IMR-90 (cell line): ENCODE results near the gene AURKA. TPM values are rescaled to one million over a fixed set of nuclear protein-coding genes. Genes with fewer than 3 reads are reported as not detected.

ENCODE experiments used
- ATAC-seq: fragments of 200-7000 bp; cut with Tn5 transposase; 2 replicates; pipeline ENCODE4 v1.9.1; 2020; ENCODE audit warnings: low read depth, mild to moderate bottlenecking, moderate library complexity
- BruUV-seq: library from RNA; stranded (reverse); fragments of 400-500 nt; replicated peaks from 2 replicates; lab custom pipeline; 2021; lab: Mats Ljungman, UMichigan
- CTCF ChIA-PET: fragments of 300-600 bp; formaldehyde crosslinking; extraction: SDS; loops from one replicate; lab custom pipeline; 2021; ENCODE audit warnings: antibody characterized with exemption; lab: Yijun Ruan, JAX
- POLR2A ChIA-PET: fragments of 300-600 bp; sonication (Branson Sonifier 250); formaldehyde crosslinking; loops from one replicate; lab custom pipeline; 2022; ENCODE audit warnings: antibody characterized with exemption; ENCODE audit not compliant: unreplicated experiment; lab: Charles Lee
- DNase-seq: peaks from one replicate; pipeline ENCODE4 v3.0.0; 2013
- H2AFZ ChIP-seq: replicated peaks from 2 replicates; pipeline ENCODE3; 2013; ENCODE audit warnings: low read length, mild to moderate bottlenecking; ENCODE audit not compliant: poor library complexity
- H2AK5ac ChIP-seq: 2 replicates; pipeline ENCODE4 v1.6.1; 2013; ENCODE audit warnings: low read depth, low read length, inconsistent platforms
- H2AK9ac ChIP-seq: replicated peaks from 2 replicates; pipeline ENCODE3; 2013; ENCODE audit warnings: mild to moderate bottlenecking, low read depth, low read length, moderate library complexity; ENCODE audit not compliant: poor library complexity
- H2BK120ac ChIP-seq: 2 replicates; pipeline ENCODE4 v1.6.1; 2013; ENCODE audit warnings: low read depth, low read length, inconsistent platforms
- H2BK15ac ChIP-seq: 3 replicates; pipeline ENCODE4 v1.6.1; 2013; ENCODE audit warnings: low read depth, low read length, inconsistent platforms
- H2BK20ac ChIP-seq: 2 replicates; pipeline ENCODE4 v1.6.1; 2013; ENCODE audit warnings: low read depth, mild to moderate bottlenecking, inconsistent platforms, low read length, moderate library complexity
- H2BK5ac ChIP-seq: 2 replicates; pipeline ENCODE4 v1.6.1; 2013; ENCODE audit warnings: mild to moderate bottlenecking, low read depth, low read length, inconsistent platforms; ENCODE audit not compliant: poor library complexity, severe bottlenecking
- H3K14ac ChIP-seq: replicated peaks from 2 replicates; pipeline ENCODE4 v1.6.1; 2013; ENCODE audit warnings: low read depth, low read length, inconsistent platforms
- H3K18ac ChIP-seq: 2 replicates; pipeline ENCODE4 v1.6.1; 2013; ENCODE audit warnings: low read depth, low read length, control low read depth
- H3K23ac ChIP-seq: 2 replicates; pipeline ENCODE4 v1.6.1; 2013; ENCODE audit warnings: low read depth, low read length, inconsistent platforms
- H3K27ac ChIP-seq: 2 replicates; pipeline ENCODE4 v1.5.1; 2013; ENCODE audit warnings: mild to moderate bottlenecking, control low read depth, low read length; ENCODE audit not compliant: insufficient read depth
- H3K27me3 ChIP-seq: 2 replicates; pipeline ENCODE4 v1.6.1; 2013; ENCODE audit warnings: low read length; ENCODE audit not compliant: control insufficient read depth, insufficient read depth
- H3K36me3 ChIP-seq: 2 replicates; pipeline ENCODE4 v1.6.1; 2013; ENCODE audit warnings: low read length, mixed read lengths; ENCODE audit not compliant: control insufficient read depth, insufficient read depth
- H3K4ac ChIP-seq: 2 replicates; pipeline ENCODE4 v1.6.1; 2013; ENCODE audit warnings: low read depth, low read length, inconsistent platforms
- H3K4me1 ChIP-seq: 2 replicates; pipeline ENCODE4 v1.6.1; 2013; ENCODE audit warnings: low read length, mixed read lengths; ENCODE audit not compliant: control insufficient read depth, insufficient read depth
- H3K4me2 ChIP-seq: 2 replicates; pipeline ENCODE4 v1.6.1; 2013; ENCODE audit warnings: low read depth, mild to moderate bottlenecking, control low read depth, low read length, moderate library complexity
- H3K4me3 ChIP-seq: 2 replicates; pipeline ENCODE4 v1.5.1; 2013; ENCODE audit warnings: low read depth, mild to moderate bottlenecking, control low read depth, low read length, moderate library complexity; ENCODE audit not compliant: insufficient read depth
- H3K56ac ChIP-seq: 2 replicates; pipeline ENCODE4 v1.6.1; 2013; ENCODE audit warnings: low read length, inconsistent platforms; ENCODE audit not compliant: insufficient read depth; ENCODE audit errors: extremely low read depth
- H3K79me1 ChIP-seq, 2 experiments: 2 replicates each; pipeline ENCODE4 v1.6.1; 2013; ENCODE audit warnings: low read length in 2 of 2, inconsistent platforms in 1 of 2, low read depth in 1 of 2
- H3K9ac ChIP-seq: 2 replicates; pipeline ENCODE4 v1.6.1; 2013; ENCODE audit warnings: low read depth, low read length, control low read depth
- H3K9me1 ChIP-seq: 2 replicates; pipeline ENCODE4 v1.6.1; 2013; ENCODE audit warnings: low read length, inconsistent platforms; ENCODE audit not compliant: insufficient read depth
- H3K9me3 ChIP-seq: 2 replicates; pipeline ENCODE4 v1.6.1; 2013; ENCODE audit warnings: low read length; ENCODE audit not compliant: control insufficient read depth, insufficient read depth
- H4K20me1 ChIP-seq: 2 replicates; pipeline ENCODE4 v1.6.1; 2013; ENCODE audit warnings: low read length, inconsistent platforms; ENCODE audit not compliant: insufficient read depth
- H4K5ac ChIP-seq: 2 replicates; pipeline ENCODE4 v1.6.1; 2013; ENCODE audit warnings: mild to moderate bottlenecking, low read depth, low read length, control low read depth
- H4K8ac ChIP-seq, 2 experiments: 2 replicates each; pipeline ENCODE4 v1.6.1; 2013; ENCODE audit warnings: low read depth in 2 of 2, low read length in 2 of 2, control low read depth in 1 of 2, inconsistent platforms in 1 of 2
- H4K91ac ChIP-seq: 2 replicates; pipeline ENCODE4 v1.6.1; 2013; ENCODE audit warnings: low read depth, low read length, inconsistent platforms; ENCODE audit not compliant: insufficient read depth
- CEBPB ChIP-seq: IDR thresholded peaks from 2 replicates; pipeline ENCODE4 v1.6.1; 2012; ENCODE audit warnings: low read depth, low read length, improper control_type of control experiment
- FOS ChIP-seq: fragments of 150-350 bp; IDR thresholded peaks from 2 replicates; pipeline ENCODE4 v1.6.1; 2016; ENCODE audit warnings: low read depth, low read length
- MAFK ChIP-seq: IDR thresholded peaks from 2 replicates; pipeline ENCODE4 v1.6.1; 2012; ENCODE audit warnings: low read depth, low read length, improper control_type of control experiment
- MAZ ChIP-seq: IDR thresholded peaks from 2 replicates; pipeline ENCODE4 v1.6.1; 2012; ENCODE audit warnings: low read depth, mild to moderate bottlenecking, low read length, improper control_type of control experiment, moderate library complexity, borderline replicate concordance
- RAD21 ChIP-seq: IDR thresholded peaks from 2 replicates; pipeline ENCODE4 v1.6.1; 2012; ENCODE audit warnings: low read length, improper control_type of control experiment
- USF2 ChIP-seq: fragments of 150-350 bp; IDR thresholded peaks from 2 replicates; pipeline ENCODE4 v1.6.1; 2017; ENCODE audit warnings: mild to moderate bottlenecking, antibody characterized with exemption, low read length, low read depth
- WGBS, 2 experiments: methylation state at CpG; one replicate each; pipeline versions ENCODE4 v1.1.5 to v1.1.7; 2013; ENCODE audit warnings: missing lambda C conversion rate in 2 of 2; ENCODE audit not compliant: insufficient read length in 1 of 2; ENCODE audit errors: extremely low coverage in 2 of 2; 5-methylcytosine and 5-hydroxymethylcytosine counted together
- dilution Hi-C: fragments of 300-500 bp; cut with HindIII; formaldehyde crosslinking; loops from one replicate; pipeline ENCODE4 v1.14.3; 2018; ENCODE audit warnings: low sequenced_read_pairs; ENCODE audit not compliant: unreplicated experiment
- in situ Hi-C: fragments of 300-500 bp; cut with MboI; formaldehyde crosslinking; loops from 3 replicates; pipeline ENCODE4 v1.14.3; 2019; ENCODE audit warnings: low sequenced_read_pairs, inconsistent platforms, mixed read lengths
- intact Hi-C: fragments of 100-400 bp; cut with micrococcal nuclease; formaldehyde crosslinking; loops from 2 replicates; pipeline ENCODE4 v1.10.0; 2022
- polyA plus RNA-seq, 3 experiments: library from polyadenylated mRNA; depleted of rRNA; stranded (reverse); fragments of >200 nt; gene quantifications; 2 replicates each; pipeline ENCODE4 v1.2.3, GENCODE V29; 2012; ENCODE audit warnings: low replicate concordance in 1 of 3
- total RNA-seq: library from RNA; depleted of rRNA; stranded (reverse); fragments of >200 nt; gene quantifications from 2 replicates; pipeline ENCODE4 v1.2.3, GENCODE V29; 2012

The AURKA gene
- total and polyA plus RNA-seq, 2 of the 4 experiments (the other 2 are of a cell fraction), result 68.0 to 83.3 TPM

GRCh38 chr20:56345911-56346310 lies 46.1 kb downstream of the AURKA start:
- peaks cover 25% of the 10 kb centered on the region for H3K27me3 ChIP-seq
- no peak overlapping the region for H4K8ac ChIP-seq
- no peak overlapping the region for H2BK20ac ChIP-seq
- H3K9me3 ChIP-seq, result no peaks in the 10 kb centered on the region
- no peaks in the 10 kb centered on the region for H3K36me3 ChIP-seq
- TF ChIP-seq MAZ (no peak), CEBPB (no peak), MAFK (no peak), RAD21 (no peak), FOS (no peak), USF2 (no peak)
- H3K4me2 ChIP-seq, result no peak overlapping the region
- no peak for ATAC-seq
- intact Hi-C loops, result loop anchor here (5.0 to 10.0 kb wide), 2 partner anchors 99 to 1691 kb away; partner anchors contain the start of gene MC3R
- no peak overlapping the region for H2BK15ac ChIP-seq
- no peak overlapping the region for H2BK5ac ChIP-seq
- H3K79me1 ChIP-seq, result no peaks in the 10 kb centered on the region
- 73% methylated on average over 8 of the region's 8 CpGs; no CpG with 5 or more reads in 1 of the 2 experiments for WGBS, 2 experiments
- H2BK120ac ChIP-seq, result no peak overlapping the region
- no peak overlapping the region for H2AK5ac ChIP-seq
- H3K4me3 ChIP-seq, result no peak overlapping the region
- in situ Hi-C loops, result loop anchor here (10.0 kb wide), 1 partner anchor 1661 kb away; no protein-coding TSS in a partner anchor
- no peak overlapping the region for H3K18ac ChIP-seq
- H3K9me1 ChIP-seq, result no peaks in the 10 kb centered on the region
- H4K91ac ChIP-seq, result no peak overlapping the region
- no peak for DNase-seq
- H3K4ac ChIP-seq, result no peak overlapping the region
- dilution Hi-C loops, result no loop called here
- H2AK9ac ChIP-seq, result no peak overlapping the region
- H4K5ac ChIP-seq, result no peak overlapping the region
- no peaks in the 10 kb centered on the region for H4K20me1 ChIP-seq
- ChIA-PET CTCF (no interaction called here), POLR2A (interaction anchor here (0.7 kb wide), 1 partner anchor 1730 kb away, joined by 3 read pairs; no protein-coding TSS in a partner anchor)
- peaks cover 2% of the 10 kb centered on the region; the same call in 1 of the 2 replicates for H3K4me1 ChIP-seq
- no peak overlapping the region for H2AFZ ChIP-seq
- no peak overlapping the region for H3K27ac ChIP-seq
- no peak overlapping the region for H3K9ac ChIP-seq
- H3K14ac ChIP-seq, result no peak overlapping the region
- no TSS peak for BruUV-seq
- H3K56ac ChIP-seq, result no peak overlapping the region
- no peak overlapping the region for H3K23ac ChIP-seq
